Smooth muscle cell (in vitro differentiated cells): ENCODE measurements around the gene SEMA5A. TPM values are rescaled to one million over a fixed set of nuclear protein-coding genes. Genes with fewer than 3 reads are reported as not detected.
A peak's percentile ranks its signal among the peaks of the same experiment; 100 is the strongest.

Experiments
- DNase-seq: peaks from one replicate; lab custom pipeline; 2025; ENCODE audit not compliant: unreplicated experiment; lab: John Stamatoyannopoulos, UW
- H2AFZ ChIP-seq: fragments of 200-600 bp; sonication (generic); 2 replicates; pipeline ENCODE4 v1.6.0; 2016; ENCODE audit warnings: antibody characterized with exemption, low read depth, mild to moderate bottlenecking
- H3F3A ChIP-seq: fragments of 200-600 bp; sonication (generic); 2 replicates; pipeline ENCODE4 v1.6.0; 2017; ENCODE audit warnings: antibody characterized with exemption, low read depth
- H3K27ac ChIP-seq: fragments of 200-600 bp; sonication (generic); 2 replicates; pipeline ENCODE4 v1.5.1; 2016; ENCODE audit warnings: low read depth, mild to moderate bottlenecking
- H3K27me3 ChIP-seq: fragments of 200-600 bp; sonication (generic); 2 replicates; pipeline ENCODE4 v1.6.1; 2016; ENCODE audit warnings: low read depth, mild to moderate bottlenecking
- H3K36me3 ChIP-seq: fragments of 200-600 bp; sonication (generic); 2 replicates; pipeline ENCODE4 v1.5.1; 2016; ENCODE audit warnings: low read depth
- H3K4me1 ChIP-seq: fragments of 200-600 bp; sonication (generic); 2 replicates; pipeline ENCODE4 v1.5.1; 2016; ENCODE audit warnings: low read depth
- H3K4me2 ChIP-seq: fragments of 200-600 bp; sonication (generic); 2 replicates; pipeline ENCODE4 v1.6.0; 2016; ENCODE audit warnings: mild to moderate bottlenecking
- H3K4me3 ChIP-seq: fragments of 200-600 bp; sonication (generic); 2 replicates; pipeline ENCODE4 v1.5.1; 2016; ENCODE audit warnings: mild to moderate bottlenecking
- H3K79me2 ChIP-seq: fragments of 200-600 bp; sonication (generic); 2 replicates; pipeline ENCODE4 v1.6.0; 2016; ENCODE audit warnings: low read depth, mild to moderate bottlenecking
- H3K9ac ChIP-seq: fragments of 200-600 bp; sonication (generic); 2 replicates; pipeline ENCODE4 v1.6.0; 2016; ENCODE audit warnings: low read depth
- H3K9me3 ChIP-seq: fragments of 200-600 bp; sonication (generic); replicated peaks from 2 replicates; pipeline ENCODE4 v1.5.1; 2016; ENCODE audit warnings: low read depth
- H4K20me1 ChIP-seq: fragments of 200-600 bp; sonication (generic); 2 replicates; pipeline ENCODE4 v1.6.0; 2016; ENCODE audit warnings: low read depth
- CTCF ChIP-seq: fragments of 200-600 bp; sonication (generic); IDR thresholded peaks from 2 replicates; pipeline ENCODE4 v1.5.1; 2017; ENCODE audit warnings: borderline replicate concordance, mild to moderate bottlenecking, antibody characterized with exemption; ENCODE audit not compliant: insufficient read depth, poor library complexity, severe bottlenecking
- WGBS: methylation state at CpG from one replicate; pipeline ENCODE4 v1.1.7; 2016; ENCODE audit warnings: low lambda C conversion rate; 5-methylcytosine and 5-hydroxymethylcytosine counted together
- polyA plus RNA-seq: library from polyadenylated mRNA; unstranded; fragments of >200 nt; fragmentation: Nextera tagmentation; extraction: Ambion mirVana; gene quantifications from 2 replicates; pipeline ENCODE4 v1.2.1, GENCODE V29; 2016
- total RNA-seq: library from RNA; depleted of rRNA; stranded (reverse); fragments of >200 nt; gene quantifications from 2 replicates; pipeline ENCODE4 v1.2.3, GENCODE V29; 2014

The SEMA5A gene
- total and polyA plus RNA-seq, 2 experiments from 2014 or later, result 21.6 to 65.1 TPM

DNA sequence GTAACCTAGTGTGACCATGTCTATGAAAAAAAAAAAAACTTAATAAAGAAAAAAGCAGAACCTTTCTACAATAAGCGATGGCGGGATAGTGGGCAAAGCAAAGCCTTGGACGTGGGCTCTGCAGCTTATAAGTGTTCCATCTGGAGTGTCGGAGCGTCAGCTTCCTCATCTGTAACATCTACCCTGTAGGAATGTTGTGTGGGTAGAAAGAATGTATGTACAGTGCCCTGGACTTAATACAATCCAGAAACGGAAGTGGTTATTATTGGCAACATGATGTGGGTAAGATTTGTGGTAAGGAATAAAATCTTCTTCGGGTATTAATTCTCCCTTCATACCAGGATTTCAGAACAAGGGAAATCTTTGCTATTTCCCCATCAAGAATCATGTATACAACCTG is 66.5 kb downstream of the SEMA5A start:
- H3K36me3 ChIP-seq, result peaks cover 10% of the 10 kb centered on the region
- peaks cover 13% of the 10 kb centered on the region for H3K4me1 ChIP-seq
- peak overlapping the region; percentile 42 for H3K27ac ChIP-seq
- H3K4me2 ChIP-seq, result no peak overlapping the region
- H3K9ac ChIP-seq, result no peak overlapping the region
- no peak overlapping the region for H2AFZ ChIP-seq
- H3F3A ChIP-seq, result peaks cover 13% of the 10 kb centered on the region
- TF ChIP-seq CTCF, result no peak
- no peaks in the 10 kb centered on the region for H3K27me3 ChIP-seq
- H3K9me3 ChIP-seq, result peaks cover 11% of the 10 kb centered on the region
- H4K20me1 ChIP-seq, result no peaks in the 10 kb centered on the region
- DNase-seq, result no peak
- 42% methylated on average over 7 of the region's 7 CpGs for WGBS
- peaks cover 35% of the 10 kb centered on the region for H3K79me2 ChIP-seq
- H3K4me3 ChIP-seq, result no peak overlapping the region

DNA sequence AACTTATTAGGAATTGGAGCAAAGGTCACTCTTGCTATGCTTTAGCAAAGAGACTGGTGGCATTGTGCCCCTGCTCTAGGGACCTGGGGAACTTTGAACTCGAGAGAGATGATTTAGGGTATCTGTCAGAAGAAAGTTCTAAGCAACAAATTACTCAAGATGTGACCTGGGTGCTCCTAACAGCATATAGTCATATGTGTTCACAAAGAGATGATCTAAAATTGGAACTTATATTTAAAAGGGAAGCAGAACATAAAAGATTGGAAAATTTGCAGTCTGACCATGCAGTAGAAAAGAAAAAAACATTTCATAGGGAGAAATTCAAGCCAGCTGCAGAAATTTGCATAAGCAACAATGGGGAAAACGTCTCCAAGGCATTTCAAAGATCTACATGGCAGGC is 68.3 kb downstream of the SEMA5A start:
- H3K4me1 ChIP-seq, result no peaks in the 10 kb centered on the region
- H3K27ac ChIP-seq, result no peak overlapping the region
- peaks cover 35% of the 10 kb centered on the region for H3K79me2 ChIP-seq
- H3F3A ChIP-seq, result peaks cover 9% of the 10 kb centered on the region
- peaks cover 11% of the 10 kb centered on the region for H3K9me3 ChIP-seq
- DNase-seq, result no peak
- no peak overlapping the region for H2AFZ ChIP-seq
- WGBS, result 93% methylated on average over 2 of the region's 2 CpGs
- H3K36me3 ChIP-seq, result peaks cover 10% of the 10 kb centered on the region
- H4K20me1 ChIP-seq, result no peaks in the 10 kb centered on the region
- no peak for TF ChIP-seq CTCF
- H3K9ac ChIP-seq, result no peak overlapping the region
- no peak overlapping the region for H3K4me2 ChIP-seq
- no peak overlapping the region for H3K4me3 ChIP-seq
- H3K27me3 ChIP-seq, result no peaks in the 10 kb centered on the region

DNA sequence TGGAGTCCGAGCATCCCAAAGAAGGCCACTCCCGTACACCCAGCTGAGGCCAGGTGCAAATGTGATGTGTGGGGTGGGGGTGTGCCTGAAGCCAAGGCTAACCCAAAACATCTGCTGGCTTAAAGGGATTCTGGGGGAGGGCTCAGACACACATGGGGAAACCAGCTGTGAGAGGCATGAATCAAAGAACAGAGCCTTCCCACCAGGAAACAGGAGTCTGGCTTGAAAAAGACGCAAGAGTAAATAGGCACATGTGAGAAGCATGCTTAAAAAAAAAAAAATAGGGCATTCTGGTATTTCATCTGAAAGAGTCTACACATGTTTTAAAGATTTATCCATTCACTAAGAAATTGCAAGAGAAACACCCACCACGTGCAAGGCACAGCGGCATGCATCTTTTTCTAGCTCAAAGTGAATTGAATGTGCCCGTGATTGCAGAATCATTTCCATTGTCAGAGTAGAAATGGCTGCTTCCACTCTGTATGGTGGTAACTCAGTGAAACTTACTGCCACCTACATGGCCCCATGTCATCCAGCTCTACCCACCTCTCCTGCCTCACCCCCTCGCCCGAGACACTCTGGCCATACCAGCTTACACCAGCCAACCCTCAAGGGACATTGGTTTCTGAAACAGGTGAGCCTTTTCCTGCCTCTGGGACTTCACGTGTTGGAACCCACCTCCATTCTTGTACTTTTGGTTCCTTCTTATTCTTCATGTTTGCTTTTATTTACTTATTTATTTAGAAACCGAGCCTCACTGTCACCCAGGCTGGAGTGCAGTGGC is 71.5 kb downstream of the SEMA5A start:
- Histone ChIP-seq H2AFZ (no peak overlapping the region), H3K9me3 (peaks cover 11% of the 10 kb centered on the region), H3K9ac (no peak overlapping the region), H3K79me2 (peaks cover 50% of the 10 kb centered on the region), H3K4me2 (no peak overlapping the region), H3F3A (no peaks in the 10 kb centered on the region), H3K36me3 (peaks cover 10% of the 10 kb centered on the region), H3K27me3 (no peaks in the 10 kb centered on the region), H4K20me1 (no peaks in the 10 kb centered on the region), H3K4me1 (no peaks in the 10 kb centered on the region), H3K27ac (no peak overlapping the region), H3K4me3 (no peak overlapping the region)
- TF ChIP-seq CTCF, result no peak
- no peak for DNase-seq
- WGBS, result 81% methylated on average over 10 of the region's 10 CpGs

DNA sequence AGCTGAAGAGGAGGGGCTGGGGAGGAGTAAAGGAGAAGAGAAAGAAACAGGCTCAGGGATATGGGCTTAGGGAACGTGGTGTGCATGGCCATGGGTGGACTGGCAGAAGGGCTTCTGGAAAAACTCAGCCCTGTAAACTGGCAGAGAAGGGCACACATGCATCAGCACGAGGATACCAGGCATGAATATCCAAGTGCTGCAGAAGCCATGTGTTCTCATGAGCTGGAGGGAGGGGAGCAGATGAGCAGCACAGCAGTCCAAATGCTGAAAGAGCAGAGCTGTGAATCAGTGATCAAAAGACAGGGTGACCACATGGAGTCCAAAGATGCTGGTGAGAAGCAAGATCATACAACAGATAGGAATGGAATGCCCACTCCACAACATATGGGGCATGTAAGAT is 72.3 kb downstream of the SEMA5A start:
- no peak overlapping the region for H3K9ac ChIP-seq
- H3K27ac ChIP-seq, result no peak overlapping the region
- no peak overlapping the region for H3K4me2 ChIP-seq
- no peaks in the 10 kb centered on the region for H4K20me1 ChIP-seq
- no peaks in the 10 kb centered on the region for H3K27me3 ChIP-seq
- H3K36me3 ChIP-seq, result peaks cover 10% of the 10 kb centered on the region
- WGBS, result 63% methylated on average over 2 of the region's 2 CpGs
- no peak for TF ChIP-seq CTCF
- no peak overlapping the region for H2AFZ ChIP-seq
- peaks cover 50% of the 10 kb centered on the region for H3K79me2 ChIP-seq
- no peak for DNase-seq
- H3K4me1 ChIP-seq, result no peaks in the 10 kb centered on the region
- no peak overlapping the region for H3K4me3 ChIP-seq
- H3K9me3 ChIP-seq, result peaks cover 11% of the 10 kb centered on the region
- peaks cover 2% of the 10 kb centered on the region for H3F3A ChIP-seq
